Measurements from ENCODE around the gene LRRC7.

DNA sequence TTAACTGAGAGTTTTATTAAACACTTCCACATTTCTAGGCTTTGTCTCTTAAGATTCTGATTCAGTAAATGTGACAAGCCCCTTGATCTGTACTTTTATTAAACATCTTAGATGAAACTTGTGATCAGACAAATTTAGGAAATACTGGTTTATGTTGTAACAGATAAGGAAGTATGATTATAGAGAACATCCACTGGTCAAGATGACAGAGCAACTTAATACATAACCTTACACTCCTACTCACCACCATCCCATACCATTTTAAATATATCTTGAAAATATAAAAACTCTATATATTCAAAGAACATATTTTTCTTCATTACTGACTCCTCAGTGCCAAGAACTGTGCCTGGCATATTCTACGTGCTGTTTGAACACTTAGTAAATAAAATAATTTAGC lies 420.2 kb downstream of the LRRC7 start:
- TF ChIP-seq, protein P1, sequence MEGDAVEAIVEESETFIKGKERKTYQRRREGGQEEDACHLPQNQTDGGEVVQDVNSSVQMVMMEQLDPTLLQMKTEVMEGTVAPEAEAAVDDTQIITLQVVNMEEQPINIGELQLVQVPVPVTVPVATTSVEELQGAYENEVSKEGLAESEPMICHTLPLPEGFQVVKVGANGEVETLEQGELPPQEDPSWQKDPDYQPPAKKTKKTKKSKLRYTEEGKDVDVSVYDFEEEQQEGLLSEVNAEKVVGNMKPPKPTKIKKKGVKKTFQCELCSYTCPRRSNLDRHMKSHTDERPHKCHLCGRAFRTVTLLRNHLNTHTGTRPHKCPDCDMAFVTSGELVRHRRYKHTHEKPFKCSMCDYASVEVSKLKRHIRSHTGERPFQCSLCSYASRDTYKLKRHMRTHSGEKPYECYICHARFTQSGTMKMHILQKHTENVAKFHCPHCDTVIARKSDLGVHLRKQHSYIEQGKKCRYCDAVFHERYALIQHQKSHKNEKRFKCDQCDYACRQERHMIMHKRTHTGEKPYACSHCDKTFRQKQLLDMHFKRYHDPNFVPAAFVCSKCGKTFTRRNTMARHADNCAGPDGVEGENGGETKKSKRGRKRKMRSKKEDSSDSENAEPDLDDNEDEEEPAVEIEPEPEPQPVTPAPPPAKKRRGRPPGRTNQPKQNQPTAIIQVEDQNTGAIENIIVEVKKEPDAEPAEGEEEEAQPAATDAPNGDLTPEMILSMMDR (conservative IDR thresholded peaks at IDR 0.05; ENCODE audit: low read length): no peak
- no peak for TF ChIP-seq EZH2phosphoT487 (IDR thresholded peaks at IDR 0.05; ENCODE audit: borderline replicate concordance)
